K562 (cell line): ENCODE data around the gene RARRES1. TPM values are rescaled to one million over a fixed set of nuclear protein-coding genes. Genes with fewer than 3 reads are reported as not detected.

Source experiments
- ATAC-seq: fragments of 200-7000 bp; cut with Tn5 transposase; 3 replicates; pipeline ENCODE4 v1.9.1; 2020; ENCODE audit warnings: moderate library complexity
- BruUV-seq: library from RNA; stranded (reverse); fragments of 400-500 nt; replicated peaks from 2 replicates; lab custom pipeline; 2021; lab: Mats Ljungman, UMichigan
- CTCF ChIA-PET: fragments of 300-600 bp; formaldehyde crosslinking; extraction: SDS; loops from one replicate; lab custom pipeline; 2021; ENCODE audit warnings: low intra/inter-chr PET ratio; lab: Yijun Ruan, JAX
- POLR2A ChIA-PET: fragments of 300-600, 350-650 bp; sonication (Branson Sonifier 250); formaldehyde crosslinking; extraction: SDS; loops from one replicate; lab custom pipeline; 2021; ENCODE audit warnings: antibody characterized with exemption, inconsistent platforms; lab: Yijun Ruan, JAX
- DNase-seq, 4 experiments: peaks; one replicate each; pipeline versions ENCODE4 v3.0.0 to v3.0.0-alpha.2; 2011 to 2018; ENCODE audit warnings: low spot score in 3 of 4, mixed read lengths in 3 of 4; ENCODE audit errors: extremely low read depth in 1 of 4
- FAIRE-seq: peaks from 2 replicates; lab custom pipeline; 2011; peaks lifted over from hg19 to GRCh38; lab: Jason Lieb, UNC
- H2AFZ ChIP-seq: 2 replicates; pipeline ENCODE4 v1.6.0; 2011; ENCODE audit warnings: low read depth, low read length, control low read depth, inconsistent platforms
- H3K27ac ChIP-seq: fragments of 200-600 bp; 3 replicates; pipeline ENCODE4 v1.8.0; 2011; ENCODE audit warnings: low read depth, mild to moderate bottlenecking, control low read depth, inconsistent platforms, low read length, moderate library complexity, mixed read lengths; ENCODE audit errors: extremely low read depth
- H3K27me3 ChIP-seq, 2 experiments: fragments of 300-600 bp in 1 of 2; 2 replicates in 1 of 2; 3 replicates in 1 of 2; pipeline versions ENCODE4 v1.6.0 to v1.8.0; 2011; ENCODE audit warnings: inconsistent platforms in 2 of 2, low read length in 2 of 2, mild to moderate bottlenecking in 1 of 2, mixed read lengths in 1 of 2, moderate library complexity in 1 of 2; ENCODE audit not compliant: control insufficient read depth in 2 of 2, insufficient read depth in 2 of 2
- H3K36me3 ChIP-seq: fragments of 300-600 bp; 3 replicates; pipeline ENCODE4 v1.8.0; 2011; ENCODE audit warnings: mild to moderate bottlenecking, low read length, inconsistent platforms; ENCODE audit not compliant: control insufficient read depth, insufficient read depth
- H3K4me1 ChIP-seq, 2 experiments: fragments of 200-600 bp in 1 of 2; replicated peaks in 1 of 2; 2 replicates in 1 of 2; 3 replicates in 1 of 2; pipeline versions ENCODE4 v1.5.1 to v1.8.0; 2011; ENCODE audit warnings: inconsistent platforms in 2 of 2, low read length in 2 of 2, mild to moderate bottlenecking in 1 of 2, mixed read lengths in 1 of 2, moderate library complexity in 1 of 2; ENCODE audit not compliant: control insufficient read depth in 2 of 2, insufficient read depth in 2 of 2
- H3K4me2 ChIP-seq: 2 replicates; pipeline ENCODE4 v1.6.1; 2011; ENCODE audit warnings: low read length, control low read depth, inconsistent platforms, mixed read lengths; ENCODE audit not compliant: insufficient read depth
- H3K4me3 ChIP-seq: fragments of 200-600 bp; sonication (generic), shearing (Covaris generic); 2 replicates; pipeline ENCODE4 v1.5.1; 2016; ENCODE audit warnings: control low read depth, inconsistent platforms
- H3K79me2 ChIP-seq: fragments of 200-600 bp; 3 replicates; pipeline ENCODE4 v1.8.0; 2011; ENCODE audit warnings: low read length, inconsistent platforms; ENCODE audit not compliant: control insufficient read depth, insufficient read depth
- H3K9ac ChIP-seq, 2 experiments: 2 replicates each; pipeline versions ENCODE4 v1.6.0 to v1.6.1; 2011; ENCODE audit warnings: low read depth in 2 of 2, low read length in 2 of 2, control low read depth in 1 of 2, inconsistent platforms in 1 of 2, mild to moderate bottlenecking in 1 of 2, mixed read lengths in 1 of 2; ENCODE audit not compliant: insufficient read depth in 1 of 2
- H3K9me1 ChIP-seq: one replicate; pipeline ENCODE4 v1.6.0; 2011; ENCODE audit warnings: inconsistent platforms, mild to moderate bottlenecking, low read length, moderate library complexity; ENCODE audit not compliant: control insufficient read depth, insufficient read depth
- H3K9me3 ChIP-seq: replicated peaks from 2 replicates; pipeline ENCODE4 v1.5.1; 2011; ENCODE audit warnings: low read depth, low read length, inconsistent platforms; ENCODE audit not compliant: control insufficient read depth, insufficient read depth
- H4K20me1 ChIP-seq: replicated peaks from 2 replicates; pipeline ENCODE4 v1.6.1; 2011; ENCODE audit warnings: low read length, inconsistent platforms, mixed read lengths; ENCODE audit not compliant: control insufficient read depth, insufficient read depth
- ARID1B ChIP-seq: fragments of 450-650 bp; IDR thresholded peaks from 2 replicates; pipeline ENCODE4 v1.6.1; 2016; ENCODE audit warnings: antibody characterized with exemption, mild to moderate bottlenecking, inconsistent platforms
- CREBBP ChIP-seq: IDR thresholded peaks from one replicate; pipeline ENCODE4 v1.6.1; 2012; ENCODE audit warnings: low read depth, mild to moderate bottlenecking, control low read depth, inconsistent platforms, low read length
- DPF2 ChIP-seq: fragments of 450-650 bp; IDR thresholded peaks from 2 replicates; pipeline ENCODE4 v1.6.1; 2016
- EP300 ChIP-seq: IDR thresholded peaks from 2 replicates; pipeline ENCODE4 v1.6.1; 2012; ENCODE audit warnings: low read length, improper control_type of control experiment
- FOXK2 ChIP-seq, 2 experiments: fragments of 450-650 bp; IDR thresholded peaks in 1 of 2; conservative IDR thresholded peaks in 1 of 2; 2 replicates each; pipeline ENCODE4 v1.6.1; 2016; ENCODE audit warnings: low read depth in 2 of 2, mild to moderate bottlenecking in 1 of 2
- GATA2 ChIP-seq: sonication (generic); formaldehyde crosslinking; IDR thresholded peaks from 2 replicates; pipeline ENCODE4 v1.4.0; 2020; ENCODE audit warnings: mild to moderate bottlenecking, missing genetic modification reagents
- JUND ChIP-seq, 2 experiments: IDR thresholded peaks; 2 replicates in 1 of 2; 3 replicates in 1 of 2; pipeline ENCODE4 v1.6.1; 2011; ENCODE audit warnings: borderline replicate concordance in 2 of 2, low read depth in 2 of 2, low read length in 2 of 2, improper control_type of control experiment in 1 of 2, missing biosample characterization in 1 of 2, missing genetic modification characterization in 1 of 2, missing genetic modification reagents in 1 of 2
- MTA2 ChIP-seq: fragments of 450-650 bp; IDR thresholded peaks from 2 replicates; pipeline ENCODE4 v1.6.1; 2016; ENCODE audit warnings: low read depth
- NCOR1 ChIP-seq: fragments of 450-650 bp; IDR thresholded peaks from 2 replicates; pipeline ENCODE4 v1.6.1; 2016; ENCODE audit warnings: mild to moderate bottlenecking, moderate library complexity
- NFXL1 ChIP-seq: fragments of 450-650 bp; formaldehyde crosslinking; IDR thresholded peaks from 2 replicates; pipeline ENCODE4 v1.4.0; 2021; ENCODE audit warnings: mild to moderate bottlenecking
- PHB ChIP-seq: fragments of 250-450 bp; sonication (Bioruptor Pico); IDR thresholded peaks from 2 replicates; pipeline ENCODE4 v1.5.0; 2021
- PPARD ChIP-seq: fragments of 250-450 bp; sonication (Bioruptor Pico); IDR thresholded peaks from 2 replicates; pipeline ENCODE4 v1.8.0; 2022; ENCODE audit warnings: inconsistent platforms, mild to moderate bottlenecking, moderate library complexity
- PRMT5 ChIP-seq: sonication (generic); formaldehyde crosslinking; IDR thresholded peaks from 2 replicates; pipeline ENCODE4 v1.5.0; 2020; ENCODE audit warnings: missing genetic modification reagents
- RBM15 ChIP-seq: fragments of 200-400 bp; formaldehyde crosslinking; IDR thresholded peaks from 2 replicates; pipeline ENCODE4 v1.6.1; 2018; ENCODE audit warnings: mild to moderate bottlenecking, low read length, moderate library complexity; ENCODE audit not compliant: insufficient read depth
- RBM17 ChIP-seq: fragments of 200-400 bp; formaldehyde crosslinking; IDR thresholded peaks from 2 replicates; pipeline ENCODE4 v1.6.1; 2017; ENCODE audit warnings: low read depth, mild to moderate bottlenecking, low read length, borderline replicate concordance
- SMARCA4 ChIP-seq: fragments of 450-650 bp; IDR thresholded peaks from 2 replicates; pipeline ENCODE4 v1.6.1; 2016
- STAT5A ChIP-seq: IDR thresholded peaks from 2 replicates; pipeline ENCODE4 v1.6.1; 2012; ENCODE audit warnings: low read length, inconsistent platforms, borderline replicate concordance
- TCF3 ChIP-seq: sonication (generic); formaldehyde crosslinking; IDR thresholded peaks from 2 replicates; pipeline ENCODE4 v1.4.0; 2020; ENCODE audit warnings: mild to moderate bottlenecking, missing genetic modification reagents
- TEAD4 ChIP-seq, 2 experiments: sonication (generic) in 1 of 2; formaldehyde crosslinking in 1 of 2; IDR thresholded peaks; 2 replicates each; pipeline versions ENCODE4 v1.6.1 to v1.8.0; 2012 to 2022; ENCODE audit warnings: borderline replicate concordance in 1 of 2, inconsistent platforms in 1 of 2, low read length in 1 of 2, mild to moderate bottlenecking in 1 of 2, missing genetic modification reagents in 1 of 2
- ZC3H11A ChIP-seq: IDR thresholded peaks from 2 replicates; pipeline ENCODE4 v1.6.1; 2012; ENCODE audit warnings: low read depth, low read length, improper control_type of control experiment
- in situ Hi-C: fragments of 300-500 bp; cut with MboI; formaldehyde crosslinking; loops from 4 replicates; pipeline ENCODE4 v1.15.0; 2018; ENCODE audit warnings: inconsistent platforms, mixed read lengths
- intact Hi-C: fragments of 100-400 bp; cut with micrococcal nuclease; formaldehyde crosslinking; loops from 2 replicates; pipeline ENCODE4 v1.14.2; 2022
- polyA plus RNA-seq, 8 experiments: library from polyadenylated mRNA; depleted of rRNA in 4 of 8; stranded (reverse) in 5 of 8; unstranded in 3 of 8; fragments of >200 nt; fragmentation: Nextera tagmentation in 2 of 8; fragmentation: Illumina TruSeq in 1 of 8; extraction: Ambion mirVana in 2 of 8; extraction: Trizol in 1 of 8; gene quantifications; 2 replicates each; pipeline versions ENCODE4 v1.2.1 to v1.2.3, GENCODE V29; 2011 to 2014; ENCODE audit warnings: inconsistent platforms in 1 of 8, missing spikeins in 1 of 8
- total RNA-seq, 7 experiments: library from RNA; depleted of rRNA in 6 of 7; stranded (reverse); fragments of >200 nt in 6 of 7; fragmentation: Illumina TruSeq in 2 of 7; extraction: Trizol in 2 of 7; gene quantifications; 2 replicates each; pipeline versions ENCODE4 v1.2.1 to v1.2.3, GENCODE V29; 2011 to 2021; ENCODE audit warnings: low replicate concordance in 1 of 7
- TF ChIP-seq, protein P1 (sequence below): fragments of 250-450 bp; sonication (Bioruptor Pico); IDR thresholded peaks from 2 replicates; pipeline ENCODE4 v1.9.0; 2021; ENCODE audit warnings: mild to moderate bottlenecking, inconsistent platforms

RARRES1 gene
- total and polyA plus RNA-seq, 9 of the 15 experiments (the other 6 are each of a cell fraction or from before 2014, with no cell fraction given): not detected

GRCh38 chr3:158773166-158773565 is 40.9 kb upstream of the RARRES1 start:
- peak; percentile 90 for FAIRE-seq
- Histone ChIP-seq H4K20me1 (no peaks in the 10 kb centered on the region), H3K27me3 (no peaks in the 10 kb centered on the region), H3K4me3 (no peak overlapping the region), H3K27ac (0 out of 3 replicates have a peak overlapping the region, but pooled peaks have one; percentile 15), H3K79me2 (no peaks in the 10 kb centered on the region), H3K9ac (no peak overlapping the region; a peak in 1 of 4 replicates), H3K36me3 (no peaks in the 10 kb centered on the region; the same call in 2 of the 3 replicates), H3K9me3 (no peaks in the 10 kb centered on the region), H3K9me1 (no peaks in the 10 kb centered on the region), H2AFZ (no peak overlapping the region; the same call in 1 of the 2 replicates), H3K4me1 (peaks cover 17 to 57% of the 10 kb centered on the region in 2 experiments; a peak in 4 of 5 replicates), H3K4me2 (peak overlapping the region; percentile 44)
- intact Hi-C loops (loop anchor here (1.0 kb wide), 1 partner anchor 46 kb away; no protein-coding TSS in a partner anchor), in situ Hi-C loops (no loop called here)
- ChIA-PET POLR2A (no interaction called here), CTCF (no interaction called here)
- DNase-seq: peak; percentile 23 to 82 (median 55)
- peak; percentile 62 for ATAC-seq
- BruUV-seq: no TSS peak
- TF ChIP-seq CREBBP (no peak), PRMT5 (no peak), PHB (no peak), EP300 (peak; percentile 67; the same call in 1 of the 2 replicates), JUND (IDR thresholded peaks at IDR 0.05; ENCODE audit: borderline replicate concordance, low read depth, low read length) (no peak), JUND (tag; IDR thresholded peaks at IDR 0.05; ENCODE audit: borderline replicate concordance, low read depth, low read length) (peak; percentile 30; the same call in 1 of the 3 replicates), TCF3 (CRISPR knock-in tag) (peak; percentile 83), RBM17 (no peak), DPF2 (peak; percentile 77), GATA2 (CRISPR knock-in tag) (peak; percentile 74), STAT5A (0 out of 2 replicates have a peak, but pooled peaks have one; percentile 9), NFXL1 (CRISPR knock-in tag) (no peak), RBM15 (no peak), FOXK2 (conservative IDR thresholded peaks at IDR 0.05 in 1 of 2, IDR thresholded peaks at IDR 0.05 in 1 of 2; ENCODE audit: low read depth in 2 of 2) (peak; percentile 55 to 67; a peak in 2 of 4 replicates), MTA2 (peak; percentile 60), ARID1B (peak; percentile 84), PPARD (CRISPR knock-in tag) (no peak), SMARCA4 (peak; percentile 57), NCOR1 (peak; percentile 69), TEAD4 (IDR thresholded peaks at IDR 0.05; ENCODE audit: low read length) (peak; percentile 67), TEAD4 (CRISPR knock-in tag; IDR thresholded peaks at IDR 0.05; ENCODE audit: borderline replicate concordance) (no peak), ZC3H11A (no peak)
- TF ChIP-seq, protein P1, sequence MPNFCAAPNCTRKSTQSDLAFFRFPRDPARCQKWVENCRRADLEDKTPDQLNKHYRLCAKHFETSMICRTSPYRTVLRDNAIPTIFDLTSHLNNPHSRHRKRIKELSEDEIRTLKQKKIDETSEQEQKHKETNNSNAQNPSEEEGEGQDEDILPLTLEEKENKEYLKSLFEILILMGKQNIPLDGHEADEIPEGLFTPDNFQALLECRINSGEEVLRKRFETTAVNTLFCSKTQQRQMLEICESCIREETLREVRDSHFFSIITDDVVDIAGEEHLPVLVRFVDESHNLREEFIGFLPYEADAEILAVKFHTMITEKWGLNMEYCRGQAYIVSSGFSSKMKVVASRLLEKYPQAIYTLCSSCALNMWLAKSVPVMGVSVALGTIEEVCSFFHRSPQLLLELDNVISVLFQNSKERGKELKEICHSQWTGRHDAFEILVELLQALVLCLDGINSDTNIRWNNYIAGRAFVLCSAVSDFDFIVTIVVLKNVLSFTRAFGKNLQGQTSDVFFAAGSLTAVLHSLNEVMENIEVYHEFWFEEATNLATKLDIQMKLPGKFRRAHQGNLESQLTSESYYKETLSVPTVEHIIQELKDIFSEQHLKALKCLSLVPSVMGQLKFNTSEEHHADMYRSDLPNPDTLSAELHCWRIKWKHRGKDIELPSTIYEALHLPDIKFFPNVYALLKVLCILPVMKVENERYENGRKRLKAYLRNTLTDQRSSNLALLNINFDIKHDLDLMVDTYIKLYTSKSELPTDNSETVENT (CRISPR knock-in tag): no peak
